Nephron (organoid): ENCODE data around the gene DCAF17.

Experiments
- H3K27ac Mint-ChIP-seq, 3 experiments: 2 replicates each; pipeline ENCODE4 v1.8.0; 2020; ENCODE audit warnings: mixed read lengths in 3 of 3, mild to moderate bottlenecking in 2 of 3, moderate library complexity in 1 of 3
- H3K27me3 Mint-ChIP-seq: 2 replicates; pipeline ENCODE4 v1.8.0; 2021; ENCODE audit warnings: low read depth, mild to moderate bottlenecking, moderate library complexity, mixed read lengths
- H3K36me3 Mint-ChIP-seq: 2 replicates; pipeline ENCODE4 v1.8.0; 2020; ENCODE audit warnings: low read depth, mixed read lengths
- H3K4me1 Mint-ChIP-seq: 2 replicates; pipeline ENCODE4 v1.8.0; 2020; ENCODE audit warnings: mixed read lengths
- H3K4me3 Mint-ChIP-seq, 3 experiments: 2 replicates each; pipeline ENCODE4 v1.8.0; 2020; ENCODE audit warnings: mild to moderate bottlenecking in 3 of 3, mixed read lengths in 3 of 3, moderate library complexity in 2 of 3
- H3K9me3 Mint-ChIP-seq: 2 replicates; pipeline ENCODE4 v1.8.0; 2020; ENCODE audit warnings: mixed read lengths
- TF ChIP-seq, protein P1 (sequence below), 3 experiments: fragments of 200-600 bp; sonication (generic); IDR thresholded peaks; one replicate each; pipeline ENCODE4 v1.5.0; 2021; ENCODE audit warnings: antibody characterized with exemption in 3 of 3; ENCODE audit not compliant: unreplicated experiment in 3 of 3

Gene DCAF17

GRCh38 chr2:171401947-171402346 is 32.1 kb upstream of the DCAF17 start:
- Mint-ChIP-seq H3K36me3 (peaks cover 16% of the 10 kb centered on the region), H3K4me1 (no peaks in the 10 kb centered on the region), H3K27ac (no peak overlapping the region), H3K9me3 (peaks cover 28% of the 10 kb centered on the region), H3K27me3 (no peaks in the 10 kb centered on the region), H3K4me3 (no peak overlapping the region)
- TF ChIP-seq, protein P1, sequence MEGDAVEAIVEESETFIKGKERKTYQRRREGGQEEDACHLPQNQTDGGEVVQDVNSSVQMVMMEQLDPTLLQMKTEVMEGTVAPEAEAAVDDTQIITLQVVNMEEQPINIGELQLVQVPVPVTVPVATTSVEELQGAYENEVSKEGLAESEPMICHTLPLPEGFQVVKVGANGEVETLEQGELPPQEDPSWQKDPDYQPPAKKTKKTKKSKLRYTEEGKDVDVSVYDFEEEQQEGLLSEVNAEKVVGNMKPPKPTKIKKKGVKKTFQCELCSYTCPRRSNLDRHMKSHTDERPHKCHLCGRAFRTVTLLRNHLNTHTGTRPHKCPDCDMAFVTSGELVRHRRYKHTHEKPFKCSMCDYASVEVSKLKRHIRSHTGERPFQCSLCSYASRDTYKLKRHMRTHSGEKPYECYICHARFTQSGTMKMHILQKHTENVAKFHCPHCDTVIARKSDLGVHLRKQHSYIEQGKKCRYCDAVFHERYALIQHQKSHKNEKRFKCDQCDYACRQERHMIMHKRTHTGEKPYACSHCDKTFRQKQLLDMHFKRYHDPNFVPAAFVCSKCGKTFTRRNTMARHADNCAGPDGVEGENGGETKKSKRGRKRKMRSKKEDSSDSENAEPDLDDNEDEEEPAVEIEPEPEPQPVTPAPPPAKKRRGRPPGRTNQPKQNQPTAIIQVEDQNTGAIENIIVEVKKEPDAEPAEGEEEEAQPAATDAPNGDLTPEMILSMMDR (IDR thresholded peaks at IDR 0.05; ENCODE audit: unreplicated experiment in 3 of 3) = no peak

DNA sequence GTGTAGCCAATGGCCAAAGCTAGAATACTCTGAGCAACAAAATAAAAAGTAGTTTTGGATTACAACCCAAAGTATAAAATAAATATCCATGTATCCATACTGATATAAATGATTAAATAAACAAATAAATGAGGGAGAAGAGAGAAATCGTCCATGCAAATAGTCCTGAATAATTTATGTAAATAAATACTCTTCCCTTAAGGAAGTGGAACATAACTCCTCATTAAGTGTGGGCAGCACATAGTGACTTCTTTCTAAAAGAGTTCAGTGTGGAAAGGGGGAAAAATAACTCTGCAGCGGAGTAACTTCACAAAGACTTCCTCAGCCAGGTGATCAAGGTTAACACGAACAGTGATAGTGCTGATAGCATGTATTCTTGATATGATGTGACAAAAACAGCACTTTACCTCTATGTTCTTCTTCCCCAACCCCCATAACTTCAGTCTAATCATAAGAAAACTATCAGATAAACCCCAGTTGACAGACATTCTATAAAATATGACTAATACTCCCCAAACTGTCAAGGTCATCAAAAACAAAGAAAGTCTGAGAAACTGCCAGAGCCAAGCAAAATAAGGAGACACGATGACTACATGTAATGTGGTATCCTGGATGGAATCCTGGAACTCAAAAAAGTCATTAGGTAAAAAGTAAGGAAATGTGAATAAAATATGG is 31.0 kb upstream of the DCAF17 start:
- Mint-ChIP-seq H3K27ac (no peak overlapping the region), H3K36me3 (peaks cover 16% of the 10 kb centered on the region), H3K9me3 (peaks cover 21% of the 10 kb centered on the region), H3K27me3 (no peaks in the 10 kb centered on the region), H3K4me1 (no peaks in the 10 kb centered on the region), H3K4me3 (no peak overlapping the region)
- TF ChIP-seq, protein P1 (IDR thresholded peaks at IDR 0.05; ENCODE audit: unreplicated experiment in 3 of 3) = no peak

DNA sequence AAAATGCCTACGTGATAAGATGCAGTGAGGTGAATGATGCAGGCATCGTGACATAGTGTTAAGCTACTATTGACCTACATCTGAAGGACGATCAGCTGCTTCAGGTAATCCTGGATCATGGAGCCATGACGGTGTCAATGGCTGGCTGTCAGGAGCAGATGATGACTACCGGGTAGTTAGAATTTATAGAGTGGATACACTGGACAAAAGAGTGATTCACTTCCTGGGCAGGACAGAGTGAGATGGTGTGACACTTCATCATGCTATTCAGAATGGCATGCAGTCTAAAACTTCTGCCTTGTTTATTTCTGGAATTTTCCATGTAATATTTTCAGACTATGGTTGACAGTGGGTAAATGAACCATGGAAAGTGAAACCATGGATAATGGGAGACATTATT is 29.8 kb upstream of the DCAF17 start:
- H3K9me3 Mint-ChIP-seq = peaks cover 15% of the 10 kb centered on the region
- TF ChIP-seq, protein P1 (IDR thresholded peaks at IDR 0.05; ENCODE audit: unreplicated experiment in 3 of 3) = no peak
- no peak overlapping the region for H3K27ac Mint-ChIP-seq
- H3K27me3 Mint-ChIP-seq = no peaks in the 10 kb centered on the region
- peaks cover 12% of the 10 kb centered on the region for H3K36me3 Mint-ChIP-seq
- no peak overlapping the region for H3K4me3 Mint-ChIP-seq
- no peaks in the 10 kb centered on the region for H3K4me1 Mint-ChIP-seq

DNA sequence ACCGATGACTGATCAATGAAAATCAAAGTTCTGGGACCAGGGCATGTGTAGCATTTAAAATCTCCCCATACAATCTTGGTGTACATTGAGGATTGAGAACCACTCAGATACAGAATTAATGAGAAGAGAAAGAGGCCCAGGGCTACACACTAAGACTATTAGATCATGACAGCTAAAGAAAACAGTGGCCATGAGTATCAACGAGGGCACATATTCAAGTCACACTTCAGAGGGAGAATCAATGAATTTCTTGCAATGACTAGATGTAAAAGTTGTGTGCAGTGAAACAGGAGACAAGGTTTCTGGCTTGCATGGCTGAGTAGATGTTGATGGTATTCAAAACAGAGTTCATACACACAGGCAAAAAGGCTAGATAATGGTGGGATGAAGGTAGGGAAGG is 29.3 kb upstream of the DCAF17 start:
- Mint-ChIP-seq H3K9me3 (peaks cover 15% of the 10 kb centered on the region), H3K27me3 (no peaks in the 10 kb centered on the region), H3K4me3 (no peak overlapping the region), H3K4me1 (peaks cover 4% of the 10 kb centered on the region), H3K27ac (no peak overlapping the region), H3K36me3 (peaks cover 12% of the 10 kb centered on the region)
- TF ChIP-seq, protein P1 (IDR thresholded peaks at IDR 0.05; ENCODE audit: unreplicated experiment in 3 of 3) = no peak

DNA sequence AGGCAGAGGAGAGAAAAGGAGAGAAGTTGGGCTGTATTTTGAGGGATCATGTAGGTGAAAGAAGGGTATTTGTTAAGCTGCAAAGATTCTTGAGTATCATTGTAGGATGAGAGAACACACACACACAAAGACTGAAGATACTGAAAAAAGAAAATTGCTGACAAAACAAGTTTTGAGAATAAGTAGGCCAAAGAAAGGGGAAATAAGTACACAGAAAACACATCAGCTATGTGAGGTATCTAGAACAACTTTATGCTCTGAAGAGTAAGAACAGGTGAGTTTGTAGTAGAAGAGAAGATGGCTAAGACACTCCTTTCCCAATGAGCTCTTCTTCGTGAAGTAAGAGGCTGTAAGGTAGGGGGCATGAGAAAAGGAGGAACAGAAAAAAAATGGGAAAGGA is 28.5 kb upstream of the DCAF17 start:
- Mint-ChIP-seq H3K4me1 (peaks cover 8% of the 10 kb centered on the region), H3K4me3 (no peak overlapping the region), H3K27me3 (no peaks in the 10 kb centered on the region), H3K9me3 (peaks cover 12% of the 10 kb centered on the region), H3K27ac (no peak overlapping the region), H3K36me3 (peaks cover 12% of the 10 kb centered on the region)
- TF ChIP-seq, protein P1 (IDR thresholded peaks at IDR 0.05; ENCODE audit: unreplicated experiment in 3 of 3) = no peak

- H3K36me3 Mint-ChIP-seq = peaks cover 12% of the 10 kb centered on the region
- H3K27ac Mint-ChIP-seq = no peak overlapping the region
- no peak overlapping the region for H3K4me3 Mint-ChIP-seq
- TF ChIP-seq, protein P1 (IDR thresholded peaks at IDR 0.05; ENCODE audit: unreplicated experiment in 3 of 3) = no peak
- H3K9me3 Mint-ChIP-seq = peaks cover 10% of the 10 kb centered on the region
- H3K4me1 Mint-ChIP-seq = peaks cover 9% of the 10 kb centered on the region
- no peaks in the 10 kb centered on the region for H3K27me3 Mint-ChIP-seq
Observed at GRCh38 chr2:171406044-171406443, 28.0 kb upstream of the DCAF17 start.
